Activated CD8-positive, alpha-beta memory T cell treated with anti-CD3 and anti-CD28 coated beads, Interleukin-2, amount 50 U/mL, for 4 hours (primary cell): ENCODE data around the gene SCN4B.

ENCODE experiments used
- DNase-seq: peaks from one replicate; pipeline ENCODE4 v3.0.0-alpha.2; 2020

Gene SCN4B

GRCh38 chr11:118095493-118095892, 57.1 kb downstream of the SCN4B start:
- no peak for DNase-seq

- no peak for DNase-seq
Observed at GRCh38 chr11:118092907-118093571, 59.6 kb downstream of the SCN4B start.

- no peak for DNase-seq
Observed at GRCh38 chr11:118091690-118092089, 60.9 kb downstream of the SCN4B start.

GRCh38 chr11:118090545-118091162, 62.0 kb downstream of the SCN4B start:
- no peak for DNase-seq

GRCh38 chr11:118088531-118088930, 64.1 kb downstream of the SCN4B start:
- no peak for DNase-seq

- no peak for DNase-seq
Observed at GRCh38 chr11:118087931-118088330, 64.7 kb downstream of the SCN4B start.

GRCh38 chr11:118086913-118087768, 65.5 kb downstream of the SCN4B start, which contains the start of gene SMIM35:
TSS of gene SMIM35 (minus strand) at chr11:118086963. CDS start at chr11:118086757, 206 bp downstream.
- DNase-seq = no peak

- DNase-seq = no peak
Observed at GRCh38 chr11:118084656-118085055, 68.0 kb downstream of the SCN4B start.

- DNase-seq = no peak
Observed at GRCh38 chr11:118084247-118084646, 68.4 kb downstream of the SCN4B start.
